ENCODE measurements around the gene CAPN5.

- TF ChIP-seq CTCF (IDR thresholded peaks at IDR 0.05; ENCODE audit: low read depth, low read length, poor library complexity, severe bottlenecking), result no peak
- TF ChIP-seq EZH2phosphoT487 (IDR thresholded peaks at IDR 0.05; ENCODE audit: borderline replicate concordance, low read length), result no peak
Observed at GRCh38 chr11:77115956-77116355, 49.2 kb downstream of the CAPN5 start.
